SK-N-SH (cell line): ENCODE results near the gene CALCOCO2. TPM values are rescaled to one million over a fixed set of nuclear protein-coding genes. Genes with fewer than 3 reads are reported as not detected.

Source experiments
- CTCF ChIA-PET: fragments of 300-600, 350-600 bp; formaldehyde crosslinking; extraction: SDS; loops from one replicate; lab custom pipeline; 2021; lab: Yijun Ruan, JAX
- POLR2A ChIA-PET: fragments of 350-600 bp; sonication (Branson Sonifier 250); formaldehyde crosslinking; extraction: SDS; loops from one replicate; lab custom pipeline; 2020; ENCODE audit warnings: antibody characterized with exemption, inconsistent platforms; lab: Yijun Ruan, JAX
- DNase-seq: peaks from one replicate; pipeline ENCODE4 v3.0.0; 2012
- H2AFZ ChIP-seq: fragments of 200-600 bp; sonication (generic); 2 replicates; pipeline ENCODE4 v1.8.1; 2016; ENCODE audit warnings: antibody characterized with exemption, mild to moderate bottlenecking, low read depth
- H3F3A ChIP-seq: fragments of 200-600 bp; sonication (generic); replicated peaks from 2 replicates; pipeline ENCODE3; 2016; ENCODE audit warnings: antibody characterized with exemption, mild to moderate bottlenecking; ENCODE audit not compliant: insufficient read depth
- H3K27ac ChIP-seq, 2 experiments: fragments of 200-500 bp in 1 of 2; fragments of 200-600 bp in 1 of 2; sonication (Bioruptor generic) in 1 of 2; sonication (generic), shearing (Covaris generic) in 1 of 2; 2 replicates each; pipeline versions ENCODE4 v1.5.1 to v1.6.1; 2014 to 2016; ENCODE audit warnings: low read depth in 2 of 2, inconsistent platforms in 1 of 2, low read length in 1 of 2, mild to moderate bottlenecking in 1 of 2, mixed read lengths in 1 of 2
- H3K27me3 ChIP-seq: fragments of 200-600 bp; sonication (generic), shearing (Covaris generic); 2 replicates; pipeline ENCODE4 v1.6.1; 2016; ENCODE audit warnings: mixed run types; ENCODE audit not compliant: insufficient read depth
- H3K36me3 ChIP-seq, 2 experiments: fragments of 200-500 bp in 1 of 2; fragments of 200-600 bp in 1 of 2; sonication (Bioruptor generic) in 1 of 2; sonication (generic) in 1 of 2; replicated peaks in 1 of 2; 2 replicates each; pipeline versions ENCODE3 to v1.5.1; 2014 to 2016; ENCODE audit warnings: low read length in 1 of 2, mild to moderate bottlenecking in 1 of 2; ENCODE audit not compliant: insufficient read depth in 2 of 2, control insufficient read depth in 1 of 2
- H3K4me1 ChIP-seq, 2 experiments: fragments of 200-500 bp in 1 of 2; fragments of 200-600 bp in 1 of 2; sonication (Bioruptor generic) in 1 of 2; sonication (generic), shearing (Covaris generic) in 1 of 2; 2 replicates each; pipeline versions ENCODE4 v1.5.1 to v1.6.1; 2014 to 2016; ENCODE audit warnings: low read depth in 1 of 2, low read length in 1 of 2, mixed run types in 1 of 2; ENCODE audit not compliant: insufficient read depth in 2 of 2, control insufficient read depth in 1 of 2
- H3K4me2 ChIP-seq: fragments of 200-600 bp; sonication (generic), shearing (Covaris generic); 2 replicates; pipeline ENCODE4 v1.6.1; 2017; ENCODE audit warnings: mixed run types
- H3K4me3 ChIP-seq, 2 experiments: fragments of 200-500 bp in 1 of 2; fragments of 200-600 bp in 1 of 2; sonication (Bioruptor generic) in 1 of 2; sonication (generic), shearing (Covaris generic) in 1 of 2; 2 replicates each; pipeline versions ENCODE4 v1.5.1 to v1.8.1; 2014 to 2016; ENCODE audit warnings: low read depth in 2 of 2, inconsistent platforms in 1 of 2, low read length in 1 of 2, mild to moderate bottlenecking in 1 of 2, mixed read lengths in 1 of 2, moderate library complexity in 1 of 2
- H3K79me2 ChIP-seq: fragments of 200-600 bp; sonication (generic); 2 replicates; pipeline ENCODE4 v1.8.1; 2017; ENCODE audit warnings: mild to moderate bottlenecking; ENCODE audit not compliant: insufficient read depth
- H3K9ac ChIP-seq: fragments of 200-600 bp; sonication (generic); 2 replicates; pipeline ENCODE4 v1.6.1; 2017; ENCODE audit warnings: mixed run types
- H3K9me2 ChIP-seq: fragments of 200-600 bp; sonication (generic); 2 replicates; pipeline ENCODE4 v1.6.1; 2017; ENCODE audit warnings: mixed run types
- H3K9me3 ChIP-seq: fragments of 200-600 bp; sonication (generic); 2 replicates; pipeline ENCODE4 v1.6.1; 2017; ENCODE audit warnings: mixed run types, mild to moderate bottlenecking, moderate library complexity
- H4K20me1 ChIP-seq: fragments of 200-600 bp; sonication (generic); 2 replicates; pipeline ENCODE4 v1.6.1; 2017; ENCODE audit warnings: mild to moderate bottlenecking, mixed run types; ENCODE audit not compliant: insufficient read depth
- EP300 ChIP-seq, 2 experiments: IDR thresholded peaks; 2 replicates each; pipeline versions ENCODE4 v1.4.0 to v1.6.1; 2012; ENCODE audit warnings: borderline replicate concordance in 1 of 2, low read depth in 1 of 2, low read length in 1 of 2
- FOSL2 ChIP-seq: IDR thresholded peaks from 2 replicates; pipeline ENCODE4 v1.4.0; 2012; ENCODE audit warnings: low read depth, mild to moderate bottlenecking, moderate library complexity, borderline replicate concordance
- FOXM1 ChIP-seq: IDR thresholded peaks from 2 replicates; pipeline ENCODE4 v1.4.0; 2012; ENCODE audit warnings: low read depth, mild to moderate bottlenecking
- GATA2 ChIP-seq: sonication (generic); formaldehyde crosslinking; IDR thresholded peaks from 2 replicates; pipeline ENCODE4 v1.5.0; 2020; ENCODE audit warnings: mild to moderate bottlenecking, missing genetic modification reagents
- MAX ChIP-seq: IDR thresholded peaks from 2 replicates; pipeline ENCODE4 v1.4.0; 2012; ENCODE audit warnings: low read depth
- MEF2A ChIP-seq: IDR thresholded peaks from 2 replicates; pipeline ENCODE4 v1.4.0; 2012; ENCODE audit warnings: low read depth, borderline replicate concordance
- MXI1 ChIP-seq: IDR thresholded peaks from 2 replicates; pipeline ENCODE4 v1.6.1; 2012; ENCODE audit warnings: mild to moderate bottlenecking, low read depth, low read length, improper control_type of control experiment
- NRF1 ChIP-seq: IDR thresholded peaks from 2 replicates; pipeline ENCODE4 v1.6.1; 2012; ENCODE audit warnings: low read depth, mild to moderate bottlenecking, low read length
- PBX3 ChIP-seq: IDR thresholded peaks from 2 replicates; pipeline ENCODE4; 2012
- POLR2AphosphoS5 ChIP-seq: IDR thresholded peaks from 2 replicates; pipeline ENCODE4 v1.6.1; 2012; ENCODE audit warnings: low read depth, low read length
- RAD21 ChIP-seq: IDR thresholded peaks from 2 replicates; pipeline ENCODE4 v1.6.1; 2012; ENCODE audit warnings: mild to moderate bottlenecking, low read length
- RFX5 ChIP-seq: IDR thresholded peaks from 2 replicates; pipeline ENCODE4 v1.6.1; 2012; ENCODE audit warnings: mild to moderate bottlenecking, improper control_type of control experiment, low read length
- SMC3 ChIP-seq: IDR thresholded peaks from 2 replicates; pipeline ENCODE4 v1.6.1; 2012; ENCODE audit warnings: low read depth, low read length, improper control_type of control experiment
- TAF1 ChIP-seq: IDR thresholded peaks from 2 replicates; pipeline ENCODE4 v1.6.1; 2012; ENCODE audit warnings: low read depth, mild to moderate bottlenecking, low read length, moderate library complexity, borderline replicate concordance
- USF1 ChIP-seq: IDR thresholded peaks from 2 replicates; pipeline ENCODE4 v1.4.0; 2012; ENCODE audit warnings: low read depth, borderline replicate concordance
- USF2 ChIP-seq: fragments of 150-350 bp; IDR thresholded peaks from 2 replicates; pipeline ENCODE4 v1.6.1; 2017; ENCODE audit warnings: antibody characterized with exemption, low read length, low read depth, borderline replicate concordance
- YY1 ChIP-seq: IDR thresholded peaks from 2 replicates; pipeline ENCODE4 v1.4.0; 2012; ENCODE audit warnings: low read depth, mild to moderate bottlenecking
- WGBS: methylation state at CpG from one replicate; pipeline ENCODE4 v1.1.6; 2017; ENCODE audit warnings: low lambda C conversion rate; 5-methylcytosine and 5-hydroxymethylcytosine counted together
- polyA plus RNA-seq, 3 experiments: library from polyadenylated mRNA; depleted of rRNA; stranded (reverse); fragments of >200 nt; gene quantifications; 2 replicates each; pipeline ENCODE4 v1.2.3, GENCODE V29; 2012
- TF ChIP-seq, protein P1 (sequence below): fragments of 200-600 bp; sonication (generic); IDR thresholded peaks from 2 replicates; pipeline ENCODE4 v1.6.1; 2017; ENCODE audit warnings: antibody characterized with exemption, mild to moderate bottlenecking, moderate library complexity

CALCOCO2 gene
- polyA plus RNA-seq, 1 of the 3 experiments (the other 2 are of a cell fraction) = 49.9 TPM

DNA sequence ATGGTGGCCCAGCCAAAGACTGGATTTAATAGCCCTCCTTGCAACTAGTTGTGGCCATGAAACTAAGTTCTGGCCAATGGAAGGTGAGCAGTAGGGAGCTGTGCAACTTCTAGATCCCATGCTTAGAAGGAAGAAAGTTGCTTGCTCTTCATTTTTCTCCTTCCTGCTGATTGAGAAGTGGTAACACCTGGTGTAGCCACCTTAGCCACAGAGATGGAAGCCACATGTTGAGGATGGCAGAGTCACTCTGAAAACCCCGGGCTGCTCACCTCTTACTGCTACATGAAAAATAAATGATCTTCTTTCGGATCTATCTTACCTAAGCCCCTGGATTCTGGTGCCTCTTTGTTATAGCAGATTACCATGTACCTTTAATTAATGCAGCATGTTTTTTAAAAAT is 51.4 kb downstream of the CALCOCO2 start:
- POLR2A ChIA-PET = no interaction called here
- DNase-seq = no peak
- TF ChIP-seq EP300 (IDR thresholded peaks at IDR 0.05; ENCODE audit: borderline replicate concordance in 1 of 2, low read depth in 1 of 2, low read length in 1 of 2) = no peak
- TF ChIP-seq RAD21 = no peak
- no peak for TF ChIP-seq PBX3
- no peak for TF ChIP-seq YY1
- no peak for TF ChIP-seq RFX5
- no peak for TF ChIP-seq MXI1
- no peak for TF ChIP-seq SMC3
- no peak for TF ChIP-seq GATA2
- no peak for TF ChIP-seq FOXM1
- TF ChIP-seq USF1 = no peak
- no peak for TF ChIP-seq TAF1
- TF ChIP-seq MAX = no peak
- no peak for TF ChIP-seq MEF2A
- no peak for TF ChIP-seq USF2
- TF ChIP-seq POLR2AphosphoS5 = no peak
- TF ChIP-seq, protein P1, sequence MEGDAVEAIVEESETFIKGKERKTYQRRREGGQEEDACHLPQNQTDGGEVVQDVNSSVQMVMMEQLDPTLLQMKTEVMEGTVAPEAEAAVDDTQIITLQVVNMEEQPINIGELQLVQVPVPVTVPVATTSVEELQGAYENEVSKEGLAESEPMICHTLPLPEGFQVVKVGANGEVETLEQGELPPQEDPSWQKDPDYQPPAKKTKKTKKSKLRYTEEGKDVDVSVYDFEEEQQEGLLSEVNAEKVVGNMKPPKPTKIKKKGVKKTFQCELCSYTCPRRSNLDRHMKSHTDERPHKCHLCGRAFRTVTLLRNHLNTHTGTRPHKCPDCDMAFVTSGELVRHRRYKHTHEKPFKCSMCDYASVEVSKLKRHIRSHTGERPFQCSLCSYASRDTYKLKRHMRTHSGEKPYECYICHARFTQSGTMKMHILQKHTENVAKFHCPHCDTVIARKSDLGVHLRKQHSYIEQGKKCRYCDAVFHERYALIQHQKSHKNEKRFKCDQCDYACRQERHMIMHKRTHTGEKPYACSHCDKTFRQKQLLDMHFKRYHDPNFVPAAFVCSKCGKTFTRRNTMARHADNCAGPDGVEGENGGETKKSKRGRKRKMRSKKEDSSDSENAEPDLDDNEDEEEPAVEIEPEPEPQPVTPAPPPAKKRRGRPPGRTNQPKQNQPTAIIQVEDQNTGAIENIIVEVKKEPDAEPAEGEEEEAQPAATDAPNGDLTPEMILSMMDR = no peak
- no peak for TF ChIP-seq NRF1
- no peak for TF ChIP-seq FOSL2

More for the DNA sequence above, 51.4 kb downstream of the CALCOCO2 start:
- no peaks in the 10 kb centered on the region for H4K20me1 ChIP-seq
- peaks cover 19% of the 10 kb centered on the region; the same call in 1 of the 2 replicates for H3K27me3 ChIP-seq
- no peaks in the 10 kb centered on the region for H3F3A ChIP-seq
- H3K9me2 ChIP-seq = no peaks in the 10 kb centered on the region
- 72% methylated on average over 2 of the region's 2 CpGs for WGBS
- no peak overlapping the region for H3K9ac ChIP-seq
- H2AFZ ChIP-seq = no peak overlapping the region
- CTCF ChIA-PET = interaction anchor here (0.8 to 32.7 kb wide), 8 partner anchors 9 to 210 kb away, joined by 3 to 1196 read pairs (median 48); partner anchors contain the start of genes ATP5MC1, HOXB13, PRAC1 and PRAC2
- H3K9me3 ChIP-seq = no peaks in the 10 kb centered on the region
- no peaks in the 10 kb centered on the region for H3K4me1 ChIP-seq
- H3K79me2 ChIP-seq = no peaks in the 10 kb centered on the region
- H3K4me3 ChIP-seq = no peak overlapping the region
- H3K4me2 ChIP-seq = no peak overlapping the region
- no peaks in the 10 kb centered on the region for H3K36me3 ChIP-seq
- H3K27ac ChIP-seq = no peak overlapping the region
